Measurements from ENCODE around the gene GTF3C1.

Gene GTF3C1

GRCh38 chr16:27431773-27432532, 117.8 kb downstream of the GTF3C1 start:
- TF ChIP-seq ZFX (IDR thresholded peaks at IDR 0.05; ENCODE audit: borderline replicate concordance) = no peak
- TF ChIP-seq, protein P1, sequence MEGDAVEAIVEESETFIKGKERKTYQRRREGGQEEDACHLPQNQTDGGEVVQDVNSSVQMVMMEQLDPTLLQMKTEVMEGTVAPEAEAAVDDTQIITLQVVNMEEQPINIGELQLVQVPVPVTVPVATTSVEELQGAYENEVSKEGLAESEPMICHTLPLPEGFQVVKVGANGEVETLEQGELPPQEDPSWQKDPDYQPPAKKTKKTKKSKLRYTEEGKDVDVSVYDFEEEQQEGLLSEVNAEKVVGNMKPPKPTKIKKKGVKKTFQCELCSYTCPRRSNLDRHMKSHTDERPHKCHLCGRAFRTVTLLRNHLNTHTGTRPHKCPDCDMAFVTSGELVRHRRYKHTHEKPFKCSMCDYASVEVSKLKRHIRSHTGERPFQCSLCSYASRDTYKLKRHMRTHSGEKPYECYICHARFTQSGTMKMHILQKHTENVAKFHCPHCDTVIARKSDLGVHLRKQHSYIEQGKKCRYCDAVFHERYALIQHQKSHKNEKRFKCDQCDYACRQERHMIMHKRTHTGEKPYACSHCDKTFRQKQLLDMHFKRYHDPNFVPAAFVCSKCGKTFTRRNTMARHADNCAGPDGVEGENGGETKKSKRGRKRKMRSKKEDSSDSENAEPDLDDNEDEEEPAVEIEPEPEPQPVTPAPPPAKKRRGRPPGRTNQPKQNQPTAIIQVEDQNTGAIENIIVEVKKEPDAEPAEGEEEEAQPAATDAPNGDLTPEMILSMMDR (IDR thresholded peaks at IDR 0.05) = no peak
- H3K27ac ChIP-seq = no peak overlapping the region

DNA sequence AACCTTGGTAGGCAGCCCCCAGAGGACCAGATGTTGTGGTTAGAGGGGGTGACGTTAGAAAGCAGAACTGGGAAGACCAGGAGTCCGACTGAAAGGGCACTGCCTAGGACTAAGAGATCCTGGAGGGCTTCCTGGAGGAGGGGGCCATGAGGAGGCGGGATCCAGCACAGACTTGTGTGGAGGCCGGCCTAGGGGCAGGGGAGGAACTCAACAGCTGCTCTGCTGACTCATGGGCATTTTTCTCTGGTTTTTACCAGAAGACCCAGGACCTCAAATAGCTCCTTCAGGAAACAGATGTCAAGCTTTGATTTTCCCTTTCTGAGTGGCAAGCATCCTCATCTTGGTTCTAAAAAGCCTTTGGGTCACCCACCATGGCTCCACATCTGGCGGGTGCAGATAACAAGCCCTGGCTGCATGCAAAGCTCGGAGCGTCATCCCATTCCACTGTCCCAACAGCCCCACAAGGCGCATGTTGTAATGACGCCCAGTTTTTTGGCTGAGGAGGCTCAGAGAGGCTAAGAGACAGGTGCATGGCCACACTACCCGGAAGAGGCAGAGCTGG, 118.7 kb downstream of the GTF3C1 start:
- H3K27ac ChIP-seq = no peak overlapping the region
- TF ChIP-seq, protein P1 (IDR thresholded peaks at IDR 0.05) = no peak

DNA sequence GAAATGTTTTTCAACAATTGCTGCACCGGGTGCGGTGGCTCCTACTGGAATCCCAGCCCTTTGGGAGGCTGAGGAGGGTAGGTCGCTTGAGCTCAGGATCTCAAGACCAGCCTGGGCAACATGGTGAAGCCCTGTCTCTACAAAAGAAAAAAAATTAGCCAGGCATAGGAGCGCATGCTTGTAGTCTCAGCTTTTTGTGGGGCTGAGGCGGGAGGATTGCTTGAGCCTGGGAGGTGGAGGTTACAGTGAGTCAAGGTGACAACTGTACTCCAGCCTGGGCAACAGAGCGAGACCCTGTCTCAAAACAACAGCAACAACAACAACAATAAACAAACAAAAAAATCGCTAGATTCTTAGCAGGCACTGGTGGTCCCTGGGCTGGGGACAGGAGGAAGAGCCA, 119.2 kb downstream of the GTF3C1 start:
- no peak overlapping the region for H3K27ac ChIP-seq
- TF ChIP-seq ZFX (IDR thresholded peaks at IDR 0.05; ENCODE audit: borderline replicate concordance) = no peak
- TF ChIP-seq, protein P1 (IDR thresholded peaks at IDR 0.05) = no peak

DNA sequence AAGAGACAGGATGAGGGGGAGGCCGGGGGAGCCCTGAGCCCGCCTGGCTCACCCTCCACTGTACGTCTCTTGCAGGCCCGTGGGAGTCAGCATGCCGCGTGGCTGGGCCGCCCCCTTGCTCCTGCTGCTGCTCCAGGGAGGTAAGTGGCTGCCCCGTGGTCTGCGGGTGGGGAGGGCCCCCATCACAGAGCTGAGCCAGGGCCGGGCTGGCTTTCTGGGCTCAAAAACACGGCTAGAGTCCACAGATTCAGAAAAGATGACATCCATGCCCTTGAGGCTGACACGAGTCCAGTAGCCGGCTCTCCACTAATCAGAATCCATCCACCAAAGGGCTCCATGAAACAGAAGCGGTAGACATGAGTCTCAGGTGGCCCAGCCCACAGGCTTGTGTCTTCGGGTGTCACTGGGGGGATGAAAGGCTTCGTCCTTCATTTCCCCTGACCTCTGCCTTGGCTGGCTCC, 119.7 kb downstream of the GTF3C1 start:
- no peak for TF ChIP-seq ZFX (IDR thresholded peaks at IDR 0.05; ENCODE audit: borderline replicate concordance)
- no peak overlapping the region for H3K27ac ChIP-seq

DNA sequence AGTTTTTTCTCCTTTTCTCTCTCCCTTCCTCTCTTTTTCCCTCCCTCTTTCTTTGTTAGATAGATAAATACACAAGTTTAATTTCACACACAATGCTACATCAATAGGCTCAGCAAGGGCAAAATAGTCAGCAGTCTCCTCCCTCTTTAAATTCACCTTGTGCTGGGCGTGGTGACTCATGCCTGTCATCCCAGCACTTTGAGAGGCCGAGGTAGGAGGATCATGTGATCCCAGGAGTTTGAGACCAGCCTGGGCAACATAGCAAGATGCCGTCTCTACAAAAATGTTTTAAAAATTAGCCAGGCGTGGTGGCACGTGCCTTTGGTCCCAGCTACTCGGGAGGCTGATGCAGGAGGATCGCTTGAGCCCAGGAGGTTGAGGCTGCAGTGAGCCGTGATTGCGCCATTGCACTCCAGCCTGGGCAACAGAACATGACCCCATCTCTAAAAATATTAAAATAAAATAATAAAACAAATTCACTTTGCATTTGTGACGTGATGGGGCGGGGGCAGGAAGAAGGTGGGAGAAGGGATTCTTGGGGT, 120.3 kb downstream of the GTF3C1 start:
- no peak for TF ChIP-seq ZFX (IDR thresholded peaks at IDR 0.05; ENCODE audit: borderline replicate concordance)
- TF ChIP-seq, protein P1 (IDR thresholded peaks at IDR 0.05) = no peak
- no peak overlapping the region for H3K27ac ChIP-seq

- no peak overlapping the region for H3K27ac ChIP-seq
- TF ChIP-seq ZFX (IDR thresholded peaks at IDR 0.05; ENCODE audit: borderline replicate concordance) = no peak
- TF ChIP-seq, protein P1 (IDR thresholded peaks at IDR 0.05) = peak; percentile 17; the same call in 1 of the 2 replicates
Measured at GRCh38 chr16:27428026-27428785, 121.5 kb downstream of the GTF3C1 start.

GRCh38 chr16:27427538-27427937, 122.2 kb downstream of the GTF3C1 start:
- TF ChIP-seq ZFX (IDR thresholded peaks at IDR 0.05; ENCODE audit: borderline replicate concordance) = no peak
- TF ChIP-seq, protein P1 (IDR thresholded peaks at IDR 0.05) = no peak
- no peak overlapping the region for H3K27ac ChIP-seq

All from 22Rv1 (cell line).